K562 (cell line): Measurements from ENCODE around the gene IDH2. TPM values are rescaled to one million over a fixed set of nuclear protein-coding genes. Genes with fewer than 3 reads are reported as not detected.

Experiments used
- ATAC-seq: fragments of 200-7000 bp; cut with Tn5 transposase; 3 replicates; pipeline ENCODE4 v1.9.1; 2020; ENCODE audit warnings: moderate library complexity
- BruUV-seq: library from RNA; stranded (reverse); fragments of 400-500 nt; replicated peaks from 2 replicates; lab custom pipeline; 2021; lab: Mats Ljungman, UMichigan
- CTCF ChIA-PET: fragments of 300-600 bp; formaldehyde crosslinking; extraction: SDS; loops from one replicate; lab custom pipeline; 2021; ENCODE audit warnings: low intra/inter-chr PET ratio; lab: Yijun Ruan, JAX
- POLR2A ChIA-PET: fragments of 300-600, 350-650 bp; sonication (Branson Sonifier 250); formaldehyde crosslinking; extraction: SDS; loops from one replicate; lab custom pipeline; 2021; ENCODE audit warnings: antibody characterized with exemption, inconsistent platforms; lab: Yijun Ruan, JAX
- DNase-seq, 4 experiments: peaks; one replicate each; pipeline versions ENCODE4 v3.0.0 to v3.0.0-alpha.2; 2011 to 2018; ENCODE audit warnings: low spot score in 3 of 4, mixed read lengths in 3 of 4; ENCODE audit errors: extremely low read depth in 1 of 4
- FAIRE-seq: peaks from 2 replicates; lab custom pipeline; 2011; peaks lifted over from hg19 to GRCh38; lab: Jason Lieb, UNC
- H2AFZ ChIP-seq: 2 replicates; pipeline ENCODE4 v1.6.0; 2011; ENCODE audit warnings: low read depth, low read length, control low read depth, inconsistent platforms
- H3K27ac ChIP-seq: fragments of 200-600 bp; 3 replicates; pipeline ENCODE4 v1.8.0; 2011; ENCODE audit warnings: low read depth, mild to moderate bottlenecking, control low read depth, inconsistent platforms, low read length, moderate library complexity, mixed read lengths; ENCODE audit errors: extremely low read depth
- H3K27me3 ChIP-seq, 2 experiments: fragments of 300-600 bp in 1 of 2; 2 replicates in 1 of 2; 3 replicates in 1 of 2; pipeline versions ENCODE4 v1.6.0 to v1.8.0; 2011; ENCODE audit warnings: inconsistent platforms in 2 of 2, low read length in 2 of 2, mild to moderate bottlenecking in 1 of 2, mixed read lengths in 1 of 2, moderate library complexity in 1 of 2; ENCODE audit not compliant: control insufficient read depth in 2 of 2, insufficient read depth in 2 of 2
- H3K36me3 ChIP-seq: fragments of 300-600 bp; 3 replicates; pipeline ENCODE4 v1.8.0; 2011; ENCODE audit warnings: mild to moderate bottlenecking, low read length, inconsistent platforms; ENCODE audit not compliant: control insufficient read depth, insufficient read depth
- H3K4me1 ChIP-seq, 2 experiments: fragments of 200-600 bp in 1 of 2; replicated peaks in 1 of 2; 2 replicates in 1 of 2; 3 replicates in 1 of 2; pipeline versions ENCODE4 v1.5.1 to v1.8.0; 2011; ENCODE audit warnings: inconsistent platforms in 2 of 2, low read length in 2 of 2, mild to moderate bottlenecking in 1 of 2, mixed read lengths in 1 of 2, moderate library complexity in 1 of 2; ENCODE audit not compliant: control insufficient read depth in 2 of 2, insufficient read depth in 2 of 2
- H3K4me2 ChIP-seq: 2 replicates; pipeline ENCODE4 v1.6.1; 2011; ENCODE audit warnings: low read length, control low read depth, inconsistent platforms, mixed read lengths; ENCODE audit not compliant: insufficient read depth
- H3K4me3 ChIP-seq: fragments of 200-600 bp; sonication (generic), shearing (Covaris generic); 2 replicates; pipeline ENCODE4 v1.5.1; 2016; ENCODE audit warnings: control low read depth, inconsistent platforms
- H3K79me2 ChIP-seq: fragments of 200-600 bp; 3 replicates; pipeline ENCODE4 v1.8.0; 2011; ENCODE audit warnings: low read length, inconsistent platforms; ENCODE audit not compliant: control insufficient read depth, insufficient read depth
- H3K9ac ChIP-seq, 2 experiments: 2 replicates each; pipeline versions ENCODE4 v1.6.0 to v1.6.1; 2011; ENCODE audit warnings: low read depth in 2 of 2, low read length in 2 of 2, control low read depth in 1 of 2, inconsistent platforms in 1 of 2, mild to moderate bottlenecking in 1 of 2, mixed read lengths in 1 of 2; ENCODE audit not compliant: insufficient read depth in 1 of 2
- H3K9me1 ChIP-seq: one replicate; pipeline ENCODE4 v1.6.0; 2011; ENCODE audit warnings: inconsistent platforms, mild to moderate bottlenecking, low read length, moderate library complexity; ENCODE audit not compliant: control insufficient read depth, insufficient read depth
- H3K9me3 ChIP-seq: replicated peaks from 2 replicates; pipeline ENCODE4 v1.5.1; 2011; ENCODE audit warnings: low read depth, low read length, inconsistent platforms; ENCODE audit not compliant: control insufficient read depth, insufficient read depth
- H4K20me1 ChIP-seq: replicated peaks from 2 replicates; pipeline ENCODE4 v1.6.1; 2011; ENCODE audit warnings: low read length, inconsistent platforms, mixed read lengths; ENCODE audit not compliant: control insufficient read depth, insufficient read depth
- ZNF408 ChIP-seq: fragments of 250-450 bp; sonication (Bioruptor Pico); IDR thresholded peaks from 2 replicates; pipeline ENCODE4 v1.4.0; 2020; ENCODE audit warnings: low read depth, mild to moderate bottlenecking, moderate library complexity
- ZNF512 ChIP-seq: IDR thresholded peaks from 2 replicates; pipeline ENCODE4 v1.6.1; 2016; ENCODE audit warnings: missing genetic modification characterization, missing compliant biosample characterization
- in situ Hi-C: fragments of 300-500 bp; cut with MboI; formaldehyde crosslinking; loops from 4 replicates; pipeline ENCODE4 v1.15.0; 2018; ENCODE audit warnings: inconsistent platforms, mixed read lengths
- intact Hi-C: fragments of 100-400 bp; cut with micrococcal nuclease; formaldehyde crosslinking; loops from 2 replicates; pipeline ENCODE4 v1.14.2; 2022
- polyA plus RNA-seq, 8 experiments: library from polyadenylated mRNA; depleted of rRNA in 4 of 8; stranded (reverse) in 5 of 8; unstranded in 3 of 8; fragments of >200 nt; fragmentation: Nextera tagmentation in 2 of 8; fragmentation: Illumina TruSeq in 1 of 8; extraction: Ambion mirVana in 2 of 8; extraction: Trizol in 1 of 8; gene quantifications; 2 replicates each; pipeline versions ENCODE4 v1.2.1 to v1.2.3, GENCODE V29; 2011 to 2014; ENCODE audit warnings: inconsistent platforms in 1 of 8, missing spikeins in 1 of 8
- total RNA-seq, 7 experiments: library from RNA; depleted of rRNA in 6 of 7; stranded (reverse); fragments of >200 nt in 6 of 7; fragmentation: Illumina TruSeq in 2 of 7; extraction: Trizol in 2 of 7; gene quantifications; 2 replicates each; pipeline versions ENCODE4 v1.2.1 to v1.2.3, GENCODE V29; 2011 to 2021; ENCODE audit warnings: low replicate concordance in 1 of 7
- TF ChIP-seq, protein P1 (sequence below), 2 experiments: fragments of 450-650 bp; formaldehyde crosslinking in 1 of 2; IDR thresholded peaks; 2 replicates each; pipeline versions ENCODE4 v1.4.0 to v1.6.1; 2014 to 2020; ENCODE audit warnings: mild to moderate bottlenecking in 2 of 2, borderline replicate concordance in 1 of 2, low read depth in 1 of 2

The IDH2 gene
- total and polyA plus RNA-seq, 9 of the 15 experiments (the other 6 are each of a cell fraction or from before 2014, with no cell fraction given): 0.70 to 99.9 (median 59.2) TPM

- Histone ChIP-seq H3K27ac (no peak overlapping the region), H3K36me3 (no peaks in the 10 kb centered on the region), H3K79me2 (no peaks in the 10 kb centered on the region), H3K27me3 (no peaks in the 10 kb centered on the region), H3K4me2 (no peak overlapping the region), H3K4me1 (no peaks in the 10 kb centered on the region), H3K9me1 (no peaks in the 10 kb centered on the region), H4K20me1 (no peaks in the 10 kb centered on the region), H3K4me3 (no peak overlapping the region), H3K9me3 (peaks cover 8% of the 10 kb centered on the region), H2AFZ (no peak overlapping the region), H3K9ac (no peak overlapping the region)
- intact Hi-C loops (no loop called here), in situ Hi-C loops (no loop called here)
- ChIA-PET CTCF (no interaction called here), POLR2A (no interaction called here)
- ATAC-seq (no peak), DNase-seq (no peak), FAIRE-seq (no peak)
- TF ChIP-seq, protein P1, sequence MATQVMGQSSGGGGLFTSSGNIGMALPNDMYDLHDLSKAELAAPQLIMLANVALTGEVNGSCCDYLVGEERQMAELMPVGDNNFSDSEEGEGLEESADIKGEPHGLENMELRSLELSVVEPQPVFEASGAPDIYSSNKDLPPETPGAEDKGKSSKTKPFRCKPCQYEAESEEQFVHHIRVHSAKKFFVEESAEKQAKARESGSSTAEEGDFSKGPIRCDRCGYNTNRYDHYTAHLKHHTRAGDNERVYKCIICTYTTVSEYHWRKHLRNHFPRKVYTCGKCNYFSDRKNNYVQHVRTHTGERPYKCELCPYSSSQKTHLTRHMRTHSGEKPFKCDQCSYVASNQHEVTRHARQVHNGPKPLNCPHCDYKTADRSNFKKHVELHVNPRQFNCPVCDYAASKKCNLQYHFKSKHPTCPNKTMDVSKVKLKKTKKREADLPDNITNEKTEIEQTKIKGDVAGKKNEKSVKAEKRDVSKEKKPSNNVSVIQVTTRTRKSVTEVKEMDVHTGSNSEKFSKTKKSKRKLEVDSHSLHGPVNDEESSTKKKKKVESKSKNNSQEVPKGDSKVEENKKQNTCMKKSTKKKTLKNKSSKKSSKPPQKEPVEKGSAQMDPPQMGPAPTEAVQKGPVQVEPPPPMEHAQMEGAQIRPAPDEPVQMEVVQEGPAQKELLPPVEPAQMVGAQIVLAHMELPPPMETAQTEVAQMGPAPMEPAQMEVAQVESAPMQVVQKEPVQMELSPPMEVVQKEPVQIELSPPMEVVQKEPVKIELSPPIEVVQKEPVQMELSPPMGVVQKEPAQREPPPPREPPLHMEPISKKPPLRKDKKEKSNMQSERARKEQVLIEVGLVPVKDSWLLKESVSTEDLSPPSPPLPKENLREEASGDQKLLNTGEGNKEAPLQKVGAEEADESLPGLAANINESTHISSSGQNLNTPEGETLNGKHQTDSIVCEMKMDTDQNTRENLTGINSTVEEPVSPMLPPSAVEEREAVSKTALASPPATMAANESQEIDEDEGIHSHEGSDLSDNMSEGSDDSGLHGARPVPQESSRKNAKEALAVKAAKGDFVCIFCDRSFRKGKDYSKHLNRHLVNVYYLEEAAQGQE (IDR thresholded peaks at IDR 0.05; ENCODE audit: borderline replicate concordance): no peak
- TF ChIP-seq, protein P1 (CRISPR knock-in tag; IDR thresholded peaks at IDR 0.05; ENCODE audit: low read depth): no peak
- TF ChIP-seq ZNF512 (tag): peak; percentile 76
- no peak for TF ChIP-seq ZNF408
- no TSS peak for BruUV-seq
Measured at GRCh38 chr15:90119367-90119766, 17.1 kb upstream of the IDH2 start.
